Motor neuron (in vitro differentiated cells): Measurements from ENCODE around the gene SNX12. TPM values are rescaled to one million over a fixed set of nuclear protein-coding genes. Genes with fewer than 3 reads are reported as not detected.
"Not testable (repeated sequence)": the region's sequence is repeated elsewhere in the genome, so short reads cannot be mapped to it uniquely, and the experiment has no call there.

Experiments
- ATAC-seq, 8 experiments: fragments of 200-7000 bp; cut with Tn5 transposase; replicated peaks in 6 of 8; 2 replicates each; pipeline ENCODE4 v1.8.0; 2021; ENCODE audit warnings: mild to moderate bottlenecking in 8 of 8, moderate library complexity in 8 of 8
- H3K27ac ChIP-seq, 2 donors: fragments of 250-450 bp; sonication (Bioruptor Pico); 2 replicates each; pipeline ENCODE4 v1.9.0; 2021; ENCODE audit warnings: antibody characterized with exemption in 2 of 2, mild to moderate bottlenecking in 2 of 2, moderate library complexity in 1 of 2
- H3K4me1 ChIP-seq, 2 donors: fragments of 250-450 bp; sonication (Bioruptor Pico); replicated peaks in 1 of 2; 2 replicates each; pipeline ENCODE4 v1.6.1; 2021; ENCODE audit warnings: antibody characterized with exemption in 2 of 2, mild to moderate bottlenecking in 2 of 2, moderate library complexity in 1 of 2
- H3K4me3 ChIP-seq, 5 donors: fragments of 250-450 bp; sonication (Bioruptor Pico); 2 replicates each; pipeline ENCODE4 v1.9.0; 2021; ENCODE audit warnings: antibody characterized with exemption in 5 of 5, mild to moderate bottlenecking in 5 of 5, moderate library complexity in 4 of 5
- WGBS, 10 experiments: fragments of 450-650 bp; shearing (Covaris generic); methylation state at CpG; one replicate each; pipeline ENCODE4 v1.0.0; 2022; 5-methylcytosine and 5-hydroxymethylcytosine counted together
- in situ Hi-C, 9 experiments: fragments of 400-800 bp; cut with MboI; loops; one replicate each; pipeline ENCODE4 v1.15.0; 2021; ENCODE audit warnings: low sequenced_read_pairs in 9 of 9, low pct_unique_long_range_greater_than_20kb in 2 of 9; ENCODE audit not compliant: unreplicated experiment in 9 of 9
- total RNA-seq, 8 experiments: library from RNA; unstranded; fragments of 300-600 nt; gene quantifications; 2 replicates each; pipeline versions ENCODE4 v1.2.3 to v1.2.4, GENCODE V29; 2022

The SNX12 gene
- total RNA-seq, 8 experiments from 2014 or later, result 35.8 to 75.0 (median 45.6) TPM

- no peak overlapping the region for H3K27ac ChIP-seq
- 48 to 100% (median 50%) methylated on average over 1 to 3 of the region's 3 CpGs; no CpG with 5 or more reads in 7 of the 10 experiments for WGBS, 10 experiments
- no peak overlapping the region for H3K4me3 ChIP-seq
- peak in 4 of 8 experiments; percentile 31 to 67 (median 32) for ATAC-seq
- in situ Hi-C loops, result no loop called here
- H3K4me1 ChIP-seq, result no peaks in the 10 kb centered on the region
Measured at GRCh38 chrX:71081330-71082123, 13.4 kb upstream of the SNX12 start.

- Histone ChIP-seq H3K4me3 (no peak overlapping the region), H3K4me1 (peaks cover 4 to 6% of the 10 kb centered on the region in 2 donors), H3K27ac (no peak overlapping the region)
- WGBS, 10 experiments, result 51 to 100% (median 93%) methylated on average over 1 to 5 of the region's 5 CpGs; no CpG with 5 or more reads in 4 of the 10 experiments
- no peak for ATAC-seq
- in situ Hi-C loops, result no loop called here
Measured at GRCh38 chrX:71070531-71070930, 2.4 kb upstream of the SNX12 start.

DNA sequence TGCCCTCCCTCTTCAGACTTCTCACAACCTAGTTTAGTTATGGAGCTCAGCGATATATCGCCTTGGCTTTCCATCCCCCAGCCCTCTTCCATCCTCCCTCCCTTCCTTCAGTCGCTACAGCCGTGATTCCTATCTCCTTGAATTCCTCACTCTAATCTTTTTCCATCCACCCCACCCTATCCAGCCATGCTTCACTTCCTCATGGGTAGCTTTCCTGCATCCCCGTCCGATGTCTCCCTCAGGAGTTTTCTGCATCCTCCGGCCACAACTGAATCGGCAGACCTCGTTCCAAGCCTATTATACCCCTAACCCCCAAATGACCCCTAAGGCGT lies 456 bp downstream of the SNX12 start:
- in situ Hi-C loops, result no loop called here
- peak overlapping the region; percentile 69 to 93 (median 82) for H3K4me3 ChIP-seq
- peak; percentile 4 to 21 (median 7) for ATAC-seq
- WGBS, 10 experiments, result 0 to 60% (median 0%) methylated on average over 1 of the region's 10 CpGs; no CpG with 5 or more reads in 7 of the 10 experiments
- peak overlapping the region; percentile 70 to 87 for H3K27ac ChIP-seq
- peaks cover 4 to 6% of the 10 kb centered on the region in 2 donors for H3K4me1 ChIP-seq

- no peak for ATAC-seq
- WGBS, 10 experiments, result 0 to 8% methylated on average over 1 to 2 of the region's 2 CpGs; no CpG with 5 or more reads in 8 of the 10 experiments
- H3K27ac ChIP-seq, result no peak overlapping the region
- peak overlapping the region; percentile 69 to 93 (median 82) for H3K4me3 ChIP-seq
- in situ Hi-C loops, result no loop called here
- peaks cover 4 to 6% of the 10 kb centered on the region in 2 donors for H3K4me1 ChIP-seq
Measured at GRCh38 chrX:71067089-71067488, 1.0 kb downstream of the SNX12 start.

- in situ Hi-C loops, result no loop called here
- Histone ChIP-seq H3K4me1 (no peaks in the 10 kb centered on the region), H3K27ac (no peak overlapping the region), H3K4me3 (no peak overlapping the region)
- no peak for ATAC-seq
Measured at GRCh38 chrX:71060127-71060526, 8.0 kb downstream of the SNX12 start.

GRCh38 chrX:71057848-71058530 lies 10.1 kb downstream of the SNX12 start:
- H3K4me1 ChIP-seq, result no peaks in the 10 kb centered on the region
- peak in 2 of 8 experiments; percentile 56 to 60 for ATAC-seq
- no peak overlapping the region for H3K4me3 ChIP-seq
- WGBS, 10 experiments, result 21 to 100% (median 82%) methylated on average over 1 to 3 of the region's 3 CpGs; no CpG with 5 or more reads in 6 of the 10 experiments
- in situ Hi-C loops, result no loop called here
- H3K27ac ChIP-seq, result no peak overlapping the region

DNA sequence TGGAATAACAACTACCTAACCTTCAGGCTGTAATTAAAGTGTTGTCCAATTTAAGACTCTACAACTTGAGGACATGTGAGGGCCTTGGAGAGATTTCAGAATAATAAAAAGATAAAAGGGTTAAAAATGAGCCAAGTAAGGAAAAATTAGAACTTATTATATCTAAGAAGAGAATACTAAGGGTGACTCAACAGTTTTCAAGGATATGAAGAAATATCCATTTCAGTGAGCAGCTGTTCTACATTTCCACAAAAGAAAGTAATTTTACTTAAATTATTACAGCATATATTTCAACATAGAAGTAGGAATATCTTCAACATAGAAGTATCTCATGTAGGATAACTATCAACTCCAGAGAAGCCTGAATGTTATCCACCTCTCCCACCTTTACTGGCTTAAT lies 11.3 kb downstream of the SNX12 start:
- Histone ChIP-seq H3K4me1 (no peaks in the 10 kb centered on the region), H3K27ac (no peak overlapping the region), H3K4me3 (no peak overlapping the region)
- in situ Hi-C loops, result no loop called here
- ATAC-seq, result peak in 1 of 8 experiments; percentile 29

GRCh38 chrX:71053217-71053621 lies 14.9 kb downstream of the SNX12 start:
- no peak overlapping the region for H3K27ac ChIP-seq
- no peaks in the 10 kb centered on the region for H3K4me1 ChIP-seq
- WGBS, 10 experiments, result 80 to 100% methylated on average over 2 to 7 of the region's 18 CpGs; no CpG with 5 or more reads in 8 of the 10 experiments
- H3K4me3 ChIP-seq, result no peak overlapping the region
- in situ Hi-C loops, result no loop called here
- peak in 2 of 8 experiments; percentile 25 to 41 for ATAC-seq

DNA sequence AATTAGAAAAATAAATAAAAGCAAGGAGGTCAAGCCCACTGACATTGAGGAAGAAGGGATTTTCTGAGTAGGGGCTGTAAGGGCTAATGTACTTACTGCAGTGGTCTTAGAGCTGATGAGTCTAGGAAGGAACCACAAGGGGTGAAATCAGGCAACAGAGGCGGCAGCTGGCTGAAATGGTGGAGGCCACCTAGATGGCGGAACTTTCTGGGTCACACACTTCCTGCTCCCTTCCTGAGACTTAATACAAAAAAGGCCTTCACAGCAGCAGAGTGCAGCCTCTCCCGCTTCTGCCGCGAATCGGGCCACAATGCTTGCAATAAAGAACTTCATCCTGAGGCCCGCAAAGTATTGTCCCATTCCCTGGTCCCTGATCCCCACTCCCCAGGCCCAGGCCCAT lies 15.4 kb downstream of the SNX12 start:
- WGBS, 10 experiments, result 40% methylated on average over 3 of the region's 7 CpGs; no CpG with 5 or more reads in 9 of the 10 experiments
- Histone ChIP-seq H3K27ac (no peak overlapping the region), H3K4me3 (no peak overlapping the region), H3K4me1 (no peaks in the 10 kb centered on the region)
- no peak for ATAC-seq
- in situ Hi-C loops, result no loop called here

- ATAC-seq, H3K27ac ChIP-seq, in situ Hi-C loops, H3K4me3 ChIP-seq, H3K4me1 ChIP-seq: not testable (repeated sequence)
- 70 to 100% (median 100%) methylated on average over 1 to 2 of the region's 8 CpGs; no CpG with 5 or more reads in 7 of the 10 experiments for WGBS, 10 experiments
Measured at GRCh38 chrX:71047891-71048290, 20.2 kb downstream of the SNX12 start.

DNA sequence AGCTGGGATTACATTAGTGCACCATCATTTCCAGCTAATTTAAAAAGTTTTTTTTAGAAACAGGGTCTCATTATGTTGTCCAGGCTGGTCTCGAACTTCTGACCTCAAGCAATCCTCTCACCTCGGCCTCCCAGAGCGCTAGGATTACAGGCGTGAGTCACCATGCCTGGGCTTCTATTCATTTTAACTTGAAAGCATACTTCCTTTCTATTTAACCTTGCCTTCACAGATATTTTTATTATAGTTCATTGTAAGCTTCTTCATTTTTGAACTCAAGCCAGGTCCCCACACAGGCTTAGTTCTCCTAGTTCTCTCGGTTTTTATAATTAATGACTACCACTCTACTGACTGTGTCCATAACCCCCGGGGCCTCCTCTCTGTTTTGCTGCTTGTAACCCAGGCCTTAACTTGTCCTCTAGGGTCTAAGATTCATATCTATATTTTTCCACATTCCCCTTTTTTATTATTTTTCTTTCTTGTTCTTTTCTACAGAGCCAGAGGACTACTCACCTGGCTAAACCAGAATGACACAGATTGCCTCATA lies 50.7 kb downstream of the SNX12 start:
- WGBS, 10 experiments, result 0 to 83% (median 34%) methylated on average over 1 to 6 of the region's 6 CpGs; no CpG with 5 or more reads in 6 of the 10 experiments
- Histone ChIP-seq H3K4me1 (no peaks in the 10 kb centered on the region), H3K27ac (no peak overlapping the region), H3K4me3 (no peak overlapping the region)
- in situ Hi-C loops, result no loop called here
- ATAC-seq, result no peak
